Large intestine (tissue), 3 donors: Measurements from ENCODE around the gene MYBPC3. TPM values are rescaled to one million over a fixed set of nuclear protein-coding genes. Genes with fewer than 3 reads are reported as not detected.

Experiments
- DNase-seq, 2 donors: peaks; one replicate each; pipeline versions ENCODE4 v3.0.0 to v3.0.0-alpha.2; 2013
- H3K27ac ChIP-seq: one replicate; pipeline ENCODE4 v1.5.1; 2013; ENCODE audit warnings: low read length
- H3K27me3 ChIP-seq: 2 replicates; pipeline ENCODE4 v1.6.1; 2013; ENCODE audit warnings: low read length; ENCODE audit not compliant: control insufficient read depth, insufficient read depth
- H3K36me3 ChIP-seq: 2 replicates; pipeline ENCODE4 v1.6.1; 2013; ENCODE audit warnings: low read length; ENCODE audit not compliant: control insufficient read depth, insufficient read depth
- H3K4me1 ChIP-seq: one replicate; pipeline ENCODE4 v1.6.1; 2013; ENCODE audit warnings: low read length; ENCODE audit not compliant: control insufficient read depth, insufficient read depth
- H3K4me3 ChIP-seq: one replicate; pipeline ENCODE4 v1.5.1; 2013; ENCODE audit warnings: low read length
- H3K9me3 ChIP-seq: one replicate; pipeline ENCODE4 v1.6.1; 2013; ENCODE audit warnings: mild to moderate bottlenecking, low read depth, low read length, moderate library complexity; ENCODE audit not compliant: control insufficient read depth
- WGBS: methylation state at CpG from one replicate; pipeline ENCODE4 v1.1.5; 2013; ENCODE audit warnings: low lambda C conversion rate; ENCODE audit not compliant: insufficient coverage; 5-methylcytosine and 5-hydroxymethylcytosine counted together
- polyA plus RNA-seq: library from polyadenylated mRNA; unstranded; fragments of 120-200 nt; gene quantifications from one replicate; pipeline ENCODE4 v1.2.1, GENCODE V29; 2013

MYBPC3 gene
- polyA plus RNA-seq, 1 donor: 0.01 TPM

GRCh38 chr11:47329987-47330931, 22.2 kb downstream of the MYBPC3 start:
- no peak overlapping the region for H3K27ac ChIP-seq

DNA sequence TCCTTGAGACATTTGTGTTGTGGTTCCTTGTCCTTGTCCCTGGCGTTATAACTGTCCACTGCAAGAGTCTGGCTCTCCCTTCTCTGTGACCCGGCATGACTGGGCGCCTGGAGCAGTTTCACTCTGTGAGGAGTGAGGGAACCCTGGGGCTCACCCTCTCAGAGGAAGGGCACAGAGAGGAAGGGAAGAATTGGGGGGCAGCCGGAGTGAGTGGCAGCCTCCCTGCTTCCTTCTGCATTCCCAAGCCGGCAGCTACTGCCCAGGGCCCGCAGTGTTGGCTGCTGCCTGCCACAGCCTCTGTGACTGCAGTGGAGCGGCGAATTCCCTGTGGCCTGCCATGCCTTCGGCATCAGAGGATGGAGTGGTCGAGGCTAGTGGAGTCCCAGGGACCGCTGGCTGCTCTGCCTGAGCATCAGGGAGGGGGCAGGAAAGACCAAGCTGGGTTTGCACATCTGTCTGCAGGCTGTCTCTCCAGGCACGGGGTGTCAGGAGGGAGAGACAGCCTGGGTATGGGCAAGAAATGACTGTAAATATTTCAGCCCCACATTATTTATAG, 23.0 kb downstream of the MYBPC3 start:
- WGBS: no CpG with 5 or more reads among the region's 12 CpGs
- Histone ChIP-seq H3K4me1 (peaks cover 17% of the 10 kb centered on the region), H3K27me3 (no peaks in the 10 kb centered on the region), H3K36me3 (peaks cover 6% of the 10 kb centered on the region), H3K27ac (no peak overlapping the region), H3K9me3 (no peaks in the 10 kb centered on the region), H3K4me3 (no peak overlapping the region)
- no peak for DNase-seq

More at GRCh38 chr11:47329987-47330931, 22.2 kb downstream of the MYBPC3 start:
- peaks cover 6% of the 10 kb centered on the region for H3K36me3 ChIP-seq
- H3K4me3 ChIP-seq: no peak overlapping the region
- no peaks in the 10 kb centered on the region for H3K27me3 ChIP-seq
- no peaks in the 10 kb centered on the region for H3K9me3 ChIP-seq
- no CpG with 5 or more reads among the region's 16 CpGs for WGBS
- peak in 1 of 2 donors; percentile 31 for DNase-seq
- peaks cover 17% of the 10 kb centered on the region for H3K4me1 ChIP-seq

DNA sequence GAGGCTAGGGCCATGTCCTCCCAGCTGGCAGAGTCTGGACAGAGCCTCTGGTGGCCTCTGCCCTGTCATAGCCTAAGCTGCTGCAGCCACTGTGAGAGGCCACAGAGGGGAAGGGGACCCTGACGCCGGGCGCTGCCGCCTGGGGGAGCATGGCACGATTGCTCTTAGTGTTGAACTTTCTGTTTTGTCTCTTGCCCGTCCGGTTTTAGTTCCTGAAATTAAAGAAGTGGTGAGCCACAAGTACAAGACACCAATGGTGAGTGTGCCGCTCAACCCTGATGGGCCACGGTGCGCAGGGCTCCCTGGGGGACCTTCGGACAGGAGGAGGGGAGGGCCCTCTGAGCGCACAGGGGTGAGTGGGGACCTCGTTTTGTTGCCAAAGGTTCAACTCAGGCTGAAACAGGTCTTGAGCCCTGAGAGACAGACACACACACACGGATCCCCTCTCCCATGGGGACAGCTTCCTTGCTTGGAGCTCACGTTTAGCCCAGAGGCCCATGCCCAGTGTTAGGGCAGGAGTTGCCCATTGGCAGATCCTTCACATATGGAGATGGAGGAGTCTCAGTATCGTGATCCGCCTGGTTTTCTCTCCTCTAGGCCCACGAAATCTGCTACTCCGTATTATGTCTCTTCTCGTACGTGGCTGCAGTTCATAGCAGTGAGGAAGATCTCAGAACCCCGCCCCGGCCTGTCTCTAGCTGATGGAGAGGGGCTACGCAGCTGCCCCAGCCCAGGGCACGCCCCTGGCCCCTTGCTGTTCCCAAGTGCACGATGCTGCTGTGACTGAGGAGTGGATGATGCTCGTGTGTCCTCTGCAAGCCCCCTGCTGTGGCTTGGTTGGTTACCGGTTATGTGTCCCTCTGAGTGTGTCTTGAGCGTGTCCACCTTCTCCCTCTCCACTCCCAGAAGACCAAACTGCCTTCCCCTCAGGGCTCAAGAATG, 23.8 kb downstream of the MYBPC3 start:
- DNase-seq: no peak
- Histone ChIP-seq H3K36me3 (peaks cover 6% of the 10 kb centered on the region), H3K27ac (no peak overlapping the region), H3K9me3 (no peaks in the 10 kb centered on the region), H3K4me3 (no peak overlapping the region), H3K27me3 (no peaks in the 10 kb centered on the region), H3K4me1 (peaks cover 17% of the 10 kb centered on the region)
- WGBS: no CpG with 5 or more reads among the region's 29 CpGs

- H3K4me3 ChIP-seq: no peak overlapping the region
- H3K9me3 ChIP-seq: no peaks in the 10 kb centered on the region
- WGBS: no CpG with 5 or more reads among the region's 5 CpGs
- DNase-seq: no peak
- H3K27ac ChIP-seq: no peak overlapping the region
- H3K4me1 ChIP-seq: peaks cover 17% of the 10 kb centered on the region
- peaks cover 6% of the 10 kb centered on the region for H3K36me3 ChIP-seq
- no peaks in the 10 kb centered on the region for H3K27me3 ChIP-seq
Measured at GRCh38 chr11:47327949-47328348, 24.6 kb downstream of the MYBPC3 start.

- H3K27ac ChIP-seq: no peak overlapping the region
- H3K4me3 ChIP-seq: no peak overlapping the region
- peaks cover 11% of the 10 kb centered on the region for H3K4me1 ChIP-seq
- no peaks in the 10 kb centered on the region for H3K27me3 ChIP-seq
- no peak for DNase-seq
- WGBS: no CpG with 5 or more reads among the region's 13 CpGs
- peaks cover 8% of the 10 kb centered on the region for H3K36me3 ChIP-seq
- H3K9me3 ChIP-seq: no peaks in the 10 kb centered on the region
Measured at GRCh38 chr11:47327025-47327424, 25.5 kb downstream of the MYBPC3 start.

- Histone ChIP-seq H3K9me3 (no peaks in the 10 kb centered on the region), H3K27me3 (no peaks in the 10 kb centered on the region), H3K36me3 (peaks cover 15% of the 10 kb centered on the region)
Measured at GRCh38 chr11:47326198-47326597, 26.3 kb downstream of the MYBPC3 start.

GRCh38 chr11:47325271-47326041, 27.0 kb downstream of the MYBPC3 start:
- Histone ChIP-seq H3K4me1 (peaks cover 3% of the 10 kb centered on the region), H3K4me3 (no peak overlapping the region), H3K36me3 (peaks cover 11% of the 10 kb centered on the region), H3K27me3 (no peaks in the 10 kb centered on the region), H3K9me3 (no peaks in the 10 kb centered on the region), H3K27ac (no peak overlapping the region)
- 94% methylated on average over 2 of the region's 15 CpGs for WGBS
- no peak for DNase-seq

More at GRCh38 chr11:47326198-47326597, 26.3 kb downstream of the MYBPC3 start:
- DNase-seq: no peak
- H3K4me3 ChIP-seq: no peak overlapping the region
- H3K4me1 ChIP-seq: peaks cover 4% of the 10 kb centered on the region
- no CpG with 5 or more reads among the region's 12 CpGs for WGBS
- H3K27ac ChIP-seq: no peak overlapping the region

DNA sequence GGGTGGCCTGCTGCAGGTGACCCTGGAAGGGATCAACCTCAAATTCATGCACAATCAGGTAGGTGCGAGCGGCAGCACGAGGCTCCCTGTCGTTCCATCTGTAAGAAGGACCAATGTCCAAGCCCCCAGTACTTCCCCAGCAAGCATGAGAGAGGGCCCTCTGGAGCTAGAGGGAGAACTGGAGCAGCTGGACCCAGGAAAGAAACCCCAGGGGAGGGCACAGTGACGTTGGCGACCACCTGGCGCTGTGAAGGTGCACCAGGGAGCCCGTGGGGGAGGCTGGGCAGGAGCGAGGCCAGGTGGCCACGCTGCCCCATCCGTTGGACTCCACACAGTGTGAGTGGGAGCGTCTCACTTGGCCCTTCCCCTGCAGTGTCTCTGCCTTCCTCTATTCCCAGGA, 28.0 kb downstream of the MYBPC3 start:
- Histone ChIP-seq H3K4me3 (no peak overlapping the region), H3K27ac (no peak overlapping the region), H3K9me3 (no peaks in the 10 kb centered on the region), H3K4me1 (no peaks in the 10 kb centered on the region), H3K27me3 (no peaks in the 10 kb centered on the region), H3K36me3 (peaks cover 9% of the 10 kb centered on the region)
- no CpG with 5 or more reads among the region's 12 CpGs for WGBS
- no peak for DNase-seq

DNA sequence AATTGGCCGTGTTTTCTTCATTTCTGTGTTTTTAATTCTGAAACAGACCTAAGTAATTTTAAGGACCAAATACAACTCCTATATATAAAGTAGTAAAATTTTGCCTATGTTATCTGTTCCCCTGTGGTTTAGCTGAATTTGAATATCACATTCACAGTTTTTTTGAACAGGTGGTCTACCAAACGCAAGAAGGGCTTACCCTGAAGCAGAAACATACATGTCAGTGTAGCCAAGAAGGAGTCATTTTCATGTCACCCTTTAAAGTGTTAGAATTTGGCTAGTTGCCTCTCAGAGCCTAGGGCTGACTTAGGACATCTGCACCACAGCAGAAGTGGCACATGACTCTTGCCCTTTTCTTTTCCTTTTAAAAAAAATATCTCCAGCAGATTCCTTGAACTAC, 34.3 kb downstream of the MYBPC3 start:
- H3K27ac ChIP-seq: no peak overlapping the region
- peaks cover 45% of the 10 kb centered on the region for H3K36me3 ChIP-seq
- DNase-seq: no peak
- WGBS: 100% methylated on average over 1 of the region's 2 CpGs
- no peaks in the 10 kb centered on the region for H3K27me3 ChIP-seq
- H3K9me3 ChIP-seq: no peaks in the 10 kb centered on the region
- no peak overlapping the region for H3K4me3 ChIP-seq
- no peaks in the 10 kb centered on the region for H3K4me1 ChIP-seq
